Measurements from ENCODE around the gene MLXIPL.

Gene MLXIPL

DNA sequence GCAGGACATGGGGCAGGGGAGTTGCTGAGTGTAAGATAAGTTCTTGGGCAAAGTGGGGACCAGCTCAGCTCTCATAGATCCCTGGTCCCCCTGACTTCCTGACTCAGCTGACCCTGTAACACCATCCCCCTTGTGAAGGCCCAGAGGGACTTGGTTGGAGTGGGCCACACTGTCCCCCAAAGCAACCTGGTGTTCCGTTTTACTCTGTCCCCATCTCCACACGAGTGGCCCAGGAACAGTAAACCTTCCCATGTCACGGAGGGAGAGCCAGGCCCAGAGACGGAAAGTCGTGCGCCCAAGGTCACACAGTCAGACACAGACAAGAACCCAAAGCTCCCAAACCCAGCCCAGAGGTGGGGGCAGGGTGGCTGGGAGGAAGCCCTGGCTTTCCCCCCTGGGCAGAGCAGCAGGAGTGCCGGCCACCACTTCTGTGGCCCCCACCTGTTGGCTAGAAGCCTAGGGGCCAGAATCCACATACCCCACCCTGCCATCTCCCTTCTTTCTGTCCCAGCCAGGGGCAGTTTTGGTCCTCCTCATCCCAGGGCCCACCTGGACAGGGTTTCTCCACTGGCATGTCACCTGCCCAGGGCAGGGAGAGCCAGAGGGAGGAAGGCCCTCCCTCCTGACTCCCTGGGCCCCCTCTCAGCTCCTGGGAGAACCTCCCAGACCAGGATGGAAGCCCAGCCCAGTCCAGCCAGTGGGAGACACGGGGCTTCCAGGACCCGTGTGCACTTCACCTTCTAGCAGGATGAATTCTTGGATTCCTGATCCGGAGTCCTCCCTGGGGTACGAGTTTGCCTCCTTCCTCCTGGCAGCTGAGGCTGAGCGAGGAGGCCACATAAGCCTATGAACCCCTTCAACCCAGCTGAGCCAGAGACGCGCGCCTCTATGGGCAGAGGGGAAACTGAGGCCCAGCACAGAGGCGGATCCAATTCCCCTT, 22.7 kb upstream of the MLXIPL start:
- TF ChIP-seq, protein P1, sequence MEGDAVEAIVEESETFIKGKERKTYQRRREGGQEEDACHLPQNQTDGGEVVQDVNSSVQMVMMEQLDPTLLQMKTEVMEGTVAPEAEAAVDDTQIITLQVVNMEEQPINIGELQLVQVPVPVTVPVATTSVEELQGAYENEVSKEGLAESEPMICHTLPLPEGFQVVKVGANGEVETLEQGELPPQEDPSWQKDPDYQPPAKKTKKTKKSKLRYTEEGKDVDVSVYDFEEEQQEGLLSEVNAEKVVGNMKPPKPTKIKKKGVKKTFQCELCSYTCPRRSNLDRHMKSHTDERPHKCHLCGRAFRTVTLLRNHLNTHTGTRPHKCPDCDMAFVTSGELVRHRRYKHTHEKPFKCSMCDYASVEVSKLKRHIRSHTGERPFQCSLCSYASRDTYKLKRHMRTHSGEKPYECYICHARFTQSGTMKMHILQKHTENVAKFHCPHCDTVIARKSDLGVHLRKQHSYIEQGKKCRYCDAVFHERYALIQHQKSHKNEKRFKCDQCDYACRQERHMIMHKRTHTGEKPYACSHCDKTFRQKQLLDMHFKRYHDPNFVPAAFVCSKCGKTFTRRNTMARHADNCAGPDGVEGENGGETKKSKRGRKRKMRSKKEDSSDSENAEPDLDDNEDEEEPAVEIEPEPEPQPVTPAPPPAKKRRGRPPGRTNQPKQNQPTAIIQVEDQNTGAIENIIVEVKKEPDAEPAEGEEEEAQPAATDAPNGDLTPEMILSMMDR (IDR thresholded peaks at IDR 0.05; ENCODE audit: low read depth, low read length, missing control alignments) = no peak
- no peaks in the 10 kb centered on the region for H3K36me3 ChIP-seq (replicated peaks)
- no peak for DNase-seq
- H3K4me3 ChIP-seq (ENCODE audit: low read depth, low read length) = no peak overlapping the region
- peaks cover 51% of the 10 kb centered on the region for H3K27me3 ChIP-seq (replicated peaks)
- H3K27ac ChIP-seq = no peak overlapping the region
- in situ Hi-C loops (cut with HindIII; ENCODE audit: low pct_ligation_motif_present, low sequenced_read_pairs) = no loop called here

- Histone ChIP-seq H3K4me3 (ENCODE audit: low read depth, low read length) (no peak overlapping the region), H3K27me3 (replicated peaks) (peaks cover 51% of the 10 kb centered on the region), H3K36me3 (replicated peaks) (no peaks in the 10 kb centered on the region), H3K27ac (no peak overlapping the region)
- no peak for DNase-seq
- in situ Hi-C loops (cut with HindIII; ENCODE audit: low pct_ligation_motif_present, low sequenced_read_pairs) = no loop called here
- TF ChIP-seq, protein P1 (IDR thresholded peaks at IDR 0.05; ENCODE audit: low read depth, low read length, missing control alignments) = no peak
These were observed 21.4 kb upstream of the MLXIPL start for GRCh38 chr7:73645643-73646174.

DNA sequence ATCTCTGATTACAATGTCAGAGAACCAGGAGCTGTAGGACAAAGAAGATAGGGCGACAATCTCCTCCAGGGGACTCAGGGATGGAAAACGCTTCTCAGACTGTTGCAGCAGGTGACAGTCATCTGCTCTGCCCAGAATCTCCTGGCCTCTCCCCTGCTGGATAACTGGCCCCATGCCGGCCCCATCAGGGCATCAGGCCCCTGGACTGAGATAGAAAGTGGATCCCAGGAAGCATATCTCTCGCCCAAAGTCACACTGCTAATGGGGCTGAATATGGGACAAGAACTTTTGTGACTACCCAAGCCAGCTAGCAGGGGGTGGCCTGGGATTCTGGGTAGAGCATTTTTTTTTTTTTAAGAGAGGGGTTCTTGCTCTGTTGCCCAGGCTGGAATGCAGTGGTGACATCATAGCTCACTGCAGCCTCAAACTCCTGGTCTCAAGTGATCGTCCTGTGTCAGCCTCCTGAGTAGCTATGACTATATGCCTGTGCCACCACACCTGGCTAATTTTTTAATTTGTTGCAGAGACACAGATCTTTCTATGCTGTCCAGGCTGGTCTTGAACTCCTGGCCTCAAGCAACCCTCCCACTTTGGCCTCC, 20.5 kb upstream of the MLXIPL start:
- DNase-seq = no peak
- H3K27me3 ChIP-seq (replicated peaks) = peaks cover 43% of the 10 kb centered on the region
- TF ChIP-seq, protein P1 (IDR thresholded peaks at IDR 0.05; ENCODE audit: low read depth, low read length, missing control alignments) = no peak
- H3K27ac ChIP-seq = no peak overlapping the region
- H3K36me3 ChIP-seq (replicated peaks) = no peaks in the 10 kb centered on the region
- in situ Hi-C loops (cut with HindIII; ENCODE audit: low pct_ligation_motif_present, low sequenced_read_pairs) = no loop called here
- no peak overlapping the region for H3K4me3 ChIP-seq (ENCODE audit: low read depth, low read length)

DNA sequence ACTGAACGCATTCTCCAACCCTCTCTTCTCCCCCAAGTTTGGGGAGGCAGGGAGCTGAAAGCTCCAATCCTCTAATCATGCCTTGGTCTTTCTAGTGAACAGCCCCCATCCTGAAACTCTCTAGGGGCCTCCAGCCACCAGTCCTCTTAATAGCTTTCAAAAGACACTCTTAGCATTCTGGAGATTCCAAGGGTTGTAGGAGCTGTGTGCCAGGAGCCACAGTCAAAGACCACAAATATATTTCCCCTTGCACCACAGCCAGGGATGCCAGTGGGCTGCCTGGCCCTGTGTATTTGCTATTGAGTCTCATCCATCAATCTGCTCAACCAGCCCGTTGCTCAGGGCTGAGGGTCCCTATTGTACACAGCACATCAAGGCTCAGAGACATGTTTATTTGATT, 18.5 kb upstream of the MLXIPL start:
- no peaks in the 10 kb centered on the region for H3K36me3 ChIP-seq (replicated peaks)
- TF ChIP-seq, protein P1 (IDR thresholded peaks at IDR 0.05; ENCODE audit: low read depth, low read length, missing control alignments) = no peak
- H3K27ac ChIP-seq = no peak overlapping the region
- no peak overlapping the region for H3K4me3 ChIP-seq (ENCODE audit: low read depth, low read length)
- no peak for DNase-seq
- in situ Hi-C loops (cut with HindIII; ENCODE audit: low pct_ligation_motif_present, low sequenced_read_pairs) = no loop called here
- H3K27me3 ChIP-seq (replicated peaks) = peaks cover 26% of the 10 kb centered on the region

GRCh38 chr7:73638911-73639310, 14.6 kb upstream of the MLXIPL start:
- no peak for DNase-seq
- TF ChIP-seq, protein P1 (IDR thresholded peaks at IDR 0.05; ENCODE audit: low read depth, low read length, missing control alignments) = no peak
- Histone ChIP-seq H3K4me3 (ENCODE audit: low read depth, low read length) (no peak overlapping the region), H3K36me3 (replicated peaks) (no peaks in the 10 kb centered on the region), H3K27me3 (replicated peaks) (peaks cover 1% of the 10 kb centered on the region), H3K27ac (no peak overlapping the region)
- in situ Hi-C loops (cut with HindIII; ENCODE audit: low pct_ligation_motif_present, low sequenced_read_pairs) = no loop called here

Data from brain microvascular endothelial cell (primary cell).